OCI-LY1 (cell line): ENCODE data around the gene AGL.
"Not testable (repeated sequence)": the region's sequence is repeated elsewhere in the genome, so short reads cannot be mapped to it uniquely, and the experiment has no call there.

ENCODE experiments used
- H2AFZ ChIP-seq: fragments of 200-600 bp; sonication (generic), shearing (Covaris generic); 2 replicates; pipeline ENCODE4 v1.6.0; 2014; ENCODE audit warnings: antibody characterized with exemption, mild to moderate bottlenecking, low read length
- H3F3A ChIP-seq: fragments of 200-600 bp; sonication (generic), shearing (Covaris generic); 2 replicates; pipeline ENCODE4 v1.6.0; 2014; ENCODE audit warnings: mild to moderate bottlenecking, antibody characterized with exemption, low read length, moderate library complexity; ENCODE audit not compliant: insufficient read depth
- H3K27ac ChIP-seq: fragments of 200-600 bp; sonication (generic); 2 replicates; pipeline ENCODE4 v1.5.1; 2014; ENCODE audit warnings: low read length, mixed run types, mild to moderate bottlenecking, low read depth; ENCODE audit not compliant: poor library complexity, severe bottlenecking
- H3K27me3 ChIP-seq: fragments of 200-600 bp; sonication (generic); 2 replicates; pipeline ENCODE4 v1.6.0; 2014; ENCODE audit warnings: antibody characterized with exemption, mild to moderate bottlenecking, low read length, moderate library complexity; ENCODE audit not compliant: insufficient read depth
- H3K36me3 ChIP-seq: fragments of 200-600 bp; sonication (generic); 2 replicates; pipeline ENCODE4 v1.6.1; 2014; ENCODE audit warnings: mild to moderate bottlenecking, antibody characterized with exemption, low read length, moderate library complexity, mixed read lengths; ENCODE audit not compliant: insufficient read depth
- H3K4me1 ChIP-seq: fragments of 200-600 bp; sonication (generic); 2 replicates; pipeline ENCODE4 v1.5.1; 2014; ENCODE audit warnings: mild to moderate bottlenecking, low read length, moderate library complexity; ENCODE audit not compliant: insufficient read depth, severe bottlenecking
- H3K4me2 ChIP-seq: fragments of 200-600 bp; sonication (generic), shearing (Covaris generic); 2 replicates; pipeline ENCODE4 v1.6.1; 2014; ENCODE audit warnings: low read length
- H3K4me3 ChIP-seq: fragments of 200-600 bp; sonication (generic); 2 replicates; pipeline ENCODE4 v1.5.1; 2014; ENCODE audit warnings: low read length, low read depth, mild to moderate bottlenecking, mixed read lengths; ENCODE audit not compliant: poor library complexity, severe bottlenecking
- H3K79me2 ChIP-seq: fragments of 200-600 bp; shearing (Covaris generic); 2 replicates; pipeline ENCODE4 v1.6.1; 2016; ENCODE audit warnings: mixed run types, low read length, mixed read lengths; ENCODE audit not compliant: insufficient read depth
- H3K9ac ChIP-seq: fragments of 200-600 bp; sonication (generic), shearing (Covaris generic); 2 replicates; pipeline ENCODE4 v1.6.1; 2014; ENCODE audit warnings: mild to moderate bottlenecking, low read length, mixed read lengths
- H3K9me2 ChIP-seq: fragments of 200-600 bp; sonication (generic), shearing (Covaris generic); 2 replicates; pipeline ENCODE4 v1.6.1; 2014; ENCODE audit warnings: low read depth, mild to moderate bottlenecking, low read length, mixed read lengths
- H3K9me3 ChIP-seq: fragments of 200-600 bp; shearing (Covaris generic); 2 replicates; pipeline ENCODE4 v1.6.1; 2014; ENCODE audit warnings: low read length, mixed read lengths
- H4K20me1 ChIP-seq: fragments of 200-600 bp; sonication (generic), shearing (Covaris generic); 2 replicates; pipeline ENCODE4 v1.6.0; 2016; ENCODE audit warnings: mild to moderate bottlenecking, low read length; ENCODE audit not compliant: insufficient read depth
- EZH2 ChIP-seq: fragments of 200-600 bp; sonication (generic), shearing (Covaris generic); IDR thresholded peaks from 2 replicates; pipeline ENCODE4 v1.8.0; 2017; ENCODE audit warnings: borderline replicate concordance, mixed run types, mild to moderate bottlenecking, antibody characterized with exemption, low read length, moderate library complexity, mixed read lengths
- TF ChIP-seq, protein P1 (sequence below): fragments of 200-600 bp; sonication (generic), shearing (Covaris generic); IDR thresholded peaks from 2 replicates; pipeline ENCODE4 v1.5.1; 2017; ENCODE audit warnings: mild to moderate bottlenecking, antibody characterized with exemption, low read length, moderate library complexity, mixed read lengths

The AGL gene

GRCh38 chr1:99886841-99887240, 36.7 kb downstream of the AGL start:
- Histone ChIP-seq H3K4me2 (no peak overlapping the region), H3K36me3 (peaks cover 45% of the 10 kb centered on the region), H3K4me1 (no peaks in the 10 kb centered on the region), H4K20me1 (no peaks in the 10 kb centered on the region), H3K27ac (no peak overlapping the region), H3K9me2 (no peaks in the 10 kb centered on the region), H3K27me3 (no peaks in the 10 kb centered on the region), H3K9me3 (no peaks in the 10 kb centered on the region), H3K4me3 (no peak overlapping the region), H3K79me2 (no peaks in the 10 kb centered on the region), H2AFZ (no peak overlapping the region), H3F3A (no peaks in the 10 kb centered on the region), H3K9ac (no peak overlapping the region)
- TF ChIP-seq, protein P1, sequence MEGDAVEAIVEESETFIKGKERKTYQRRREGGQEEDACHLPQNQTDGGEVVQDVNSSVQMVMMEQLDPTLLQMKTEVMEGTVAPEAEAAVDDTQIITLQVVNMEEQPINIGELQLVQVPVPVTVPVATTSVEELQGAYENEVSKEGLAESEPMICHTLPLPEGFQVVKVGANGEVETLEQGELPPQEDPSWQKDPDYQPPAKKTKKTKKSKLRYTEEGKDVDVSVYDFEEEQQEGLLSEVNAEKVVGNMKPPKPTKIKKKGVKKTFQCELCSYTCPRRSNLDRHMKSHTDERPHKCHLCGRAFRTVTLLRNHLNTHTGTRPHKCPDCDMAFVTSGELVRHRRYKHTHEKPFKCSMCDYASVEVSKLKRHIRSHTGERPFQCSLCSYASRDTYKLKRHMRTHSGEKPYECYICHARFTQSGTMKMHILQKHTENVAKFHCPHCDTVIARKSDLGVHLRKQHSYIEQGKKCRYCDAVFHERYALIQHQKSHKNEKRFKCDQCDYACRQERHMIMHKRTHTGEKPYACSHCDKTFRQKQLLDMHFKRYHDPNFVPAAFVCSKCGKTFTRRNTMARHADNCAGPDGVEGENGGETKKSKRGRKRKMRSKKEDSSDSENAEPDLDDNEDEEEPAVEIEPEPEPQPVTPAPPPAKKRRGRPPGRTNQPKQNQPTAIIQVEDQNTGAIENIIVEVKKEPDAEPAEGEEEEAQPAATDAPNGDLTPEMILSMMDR, result no peak
- TF ChIP-seq EZH2, result no peak

GRCh38 chr1:99887890-99888289, 37.7 kb downstream of the AGL start:
- Histone ChIP-seq H3K4me1 (no peaks in the 10 kb centered on the region), H3K36me3 (peaks cover 42% of the 10 kb centered on the region), H3K27ac (no peak overlapping the region), H3K9me3 (no peaks in the 10 kb centered on the region), H3K9ac (no peak overlapping the region), H3K4me2 (no peak overlapping the region), H4K20me1 (no peaks in the 10 kb centered on the region), H3K9me2 (no peaks in the 10 kb centered on the region), H3K4me3 (no peak overlapping the region), H2AFZ (no peak overlapping the region), H3K27me3 (no peaks in the 10 kb centered on the region), H3F3A (no peaks in the 10 kb centered on the region), H3K79me2 (no peaks in the 10 kb centered on the region)
- TF ChIP-seq, protein P1, result no peak
- TF ChIP-seq EZH2, result no peak

GRCh38 chr1:99891997-99892396, 41.8 kb downstream of the AGL start:
- TF ChIP-seq EZH2, result no peak
- TF ChIP-seq, protein P1, result no peak
- H3K4me1 ChIP-seq, result no peaks in the 10 kb centered on the region
- no peaks in the 10 kb centered on the region for H3F3A ChIP-seq
- no peaks in the 10 kb centered on the region for H3K9me3 ChIP-seq
- no peaks in the 10 kb centered on the region for H3K27me3 ChIP-seq
- H2AFZ ChIP-seq, result no peak overlapping the region
- no peak overlapping the region for H3K27ac ChIP-seq
- no peak overlapping the region for H3K9ac ChIP-seq
- no peak overlapping the region for H3K4me2 ChIP-seq
- H3K4me3 ChIP-seq, result no peak overlapping the region
- no peaks in the 10 kb centered on the region for H4K20me1 ChIP-seq
- no peaks in the 10 kb centered on the region for H3K9me2 ChIP-seq
- H3K79me2 ChIP-seq, result no peaks in the 10 kb centered on the region
- H3K36me3 ChIP-seq, result peaks cover 25% of the 10 kb centered on the region

DNA sequence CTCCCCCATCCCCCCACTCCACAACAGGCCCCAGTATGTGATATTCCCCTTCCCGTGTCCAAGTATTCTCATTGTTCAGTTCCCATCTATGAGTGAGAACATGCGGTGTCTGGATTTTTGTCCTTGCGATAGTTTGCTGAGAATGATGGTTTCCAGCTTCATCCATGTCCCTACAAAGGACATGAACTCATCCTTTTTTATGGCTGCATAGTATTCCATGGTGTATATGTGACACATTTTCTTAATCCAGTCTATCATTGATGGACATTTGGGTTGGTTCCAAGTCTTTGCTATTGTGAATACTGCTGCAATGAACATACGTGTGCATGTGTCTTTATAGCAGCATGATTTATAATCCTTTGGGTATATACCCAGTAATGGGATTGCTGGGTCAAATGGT, 53.1 kb downstream of the AGL start:
- not testable (repeated sequence) for H3K9me2 ChIP-seq, H3K27me3 ChIP-seq, H3F3A ChIP-seq, H3K4me1 ChIP-seq, H3K4me3 ChIP-seq, H3K27ac ChIP-seq, H2AFZ ChIP-seq, H3K79me2 ChIP-seq, H3K9ac ChIP-seq, H4K20me1 ChIP-seq, H3K4me2 ChIP-seq
- Histone ChIP-seq H3K9me3 (peaks cover 10% of the 10 kb centered on the region), H3K36me3 (peaks cover 36% of the 10 kb centered on the region)
